Panc1 (cell line): ENCODE measurements around the gene TTLL7. TPM values are rescaled to one million over a fixed set of nuclear protein-coding genes. Genes with fewer than 3 reads are reported as not detected.
A peak's percentile ranks its signal among the peaks of the same experiment; 100 is the strongest.

Experiments used
- ATAC-seq: fragments of 200-7000 bp; cut with Tn5 transposase; 2 replicates; pipeline ENCODE4 v1.9.1; 2020; ENCODE audit warnings: mild to moderate bottlenecking, moderate library complexity
- BruUV-seq: library from RNA; stranded (reverse); fragments of 400-500 nt; replicated peaks from 2 replicates; lab custom pipeline; 2021; lab: Mats Ljungman, UMichigan
- CTCF ChIA-PET: fragments of 300-600 bp; sonication (Branson Sonifier 250); formaldehyde crosslinking; loops from one replicate; lab custom pipeline; 2022; ENCODE audit warnings: antibody characterized with exemption; lab: Charles Lee
- POLR2A ChIA-PET: fragments of 300-600 bp; sonication (Branson Sonifier 250); formaldehyde crosslinking; loops from one replicate; lab custom pipeline; 2022; ENCODE audit warnings: antibody characterized with exemption; lab: Charles Lee
- DNase-seq: peaks from one replicate; pipeline ENCODE4 v3.0.0-alpha.2; 2010; ENCODE audit warnings: low read depth, low spot score
- H3K27ac ChIP-seq: 2 replicates; pipeline ENCODE4 v1.5.1; 2011; ENCODE audit warnings: mild to moderate bottlenecking, low read length, inconsistent platforms
- H3K27me3 ChIP-seq: fragments of 200-500 bp; sonication (Bioruptor generic); 2 replicates; pipeline ENCODE4 v1.6.0; 2014; ENCODE audit warnings: low read length, inconsistent platforms; ENCODE audit not compliant: control insufficient read depth, insufficient read depth
- H3K36me3 ChIP-seq: fragments of 200-500 bp; sonication (Bioruptor generic); 2 replicates; pipeline ENCODE4 v1.5.1; 2014; ENCODE audit warnings: inconsistent platforms, mild to moderate bottlenecking, low read length, moderate library complexity; ENCODE audit not compliant: control insufficient read depth, insufficient read depth
- H3K4me1 ChIP-seq: 2 replicates; pipeline ENCODE4 v1.5.1; 2011; ENCODE audit warnings: inconsistent platforms, mild to moderate bottlenecking, low read length, moderate library complexity; ENCODE audit not compliant: control insufficient read depth, insufficient read depth
- H3K4me3 ChIP-seq, 2 experiments: 2 replicates each; pipeline ENCODE4 v1.5.1; 2011 to 2012; ENCODE audit warnings: low read depth in 2 of 2, low read length in 2 of 2, mild to moderate bottlenecking in 2 of 2, inconsistent platforms in 1 of 2, moderate library complexity in 1 of 2
- H3K9me3 ChIP-seq: fragments of 200-500 bp; sonication (Bioruptor generic); 2 replicates; pipeline ENCODE4 v1.5.1; 2014; ENCODE audit warnings: low read depth, mild to moderate bottlenecking, inconsistent platforms, low read length, moderate library complexity; ENCODE audit not compliant: control insufficient read depth, insufficient read depth
- POLR2AphosphoS5 ChIP-seq: IDR thresholded peaks from 2 replicates; pipeline ENCODE4 v1.6.1; 2012; ENCODE audit warnings: mild to moderate bottlenecking, low read depth, low read length, moderate library complexity
- SIN3A ChIP-seq: IDR thresholded peaks from 2 replicates; pipeline ENCODE4 v1.6.1; 2012; ENCODE audit warnings: low read depth, mild to moderate bottlenecking, low read length, moderate library complexity, borderline replicate concordance; ENCODE audit not compliant: insufficient read depth
- TCF7L2 ChIP-seq: IDR thresholded peaks from 2 replicates; pipeline ENCODE4 v1.6.1; 2011; ENCODE audit warnings: mild to moderate bottlenecking, low read depth, low read length, inconsistent platforms
- in situ Hi-C: cut with HindIII; loops from 2 replicates; pipeline ENCODE4 v1.10.0; 2016; ENCODE audit warnings: low sequenced_read_pairs, low pct_unique_long_range_greater_than_20kb
- intact Hi-C: fragments of 100-400 bp; cut with micrococcal nuclease; formaldehyde crosslinking; loops from one replicate; pipeline ENCODE4 v1.10.0; 2022; ENCODE audit not compliant: unreplicated experiment
- total RNA-seq: library from RNA; stranded (reverse); gene quantifications from one replicate; pipeline ENCODE4 v1.2.1, GENCODE V29; 2021; ENCODE audit not compliant: unreplicated experiment
- TF ChIP-seq, protein P1 (sequence below): fragments of 450-650 bp; IDR thresholded peaks from 2 replicates; pipeline ENCODE4 v1.5.1; 2017; ENCODE audit warnings: mild to moderate bottlenecking
- TF ChIP-seq, protein P2 (sequence below), 2 experiments: IDR thresholded peaks; 2 replicates each; pipeline ENCODE4 v1.6.1; 2011 to 2012; ENCODE audit warnings: low read depth in 2 of 2, control low read depth in 1 of 2, low read length in 1 of 2, mild to moderate bottlenecking in 1 of 2, moderate library complexity in 1 of 2; ENCODE audit not compliant: insufficient read depth in 1 of 2

The TTLL7 gene
- total RNA-seq, 1 experiment from 2014 or later = 31.4 TPM

DNA sequence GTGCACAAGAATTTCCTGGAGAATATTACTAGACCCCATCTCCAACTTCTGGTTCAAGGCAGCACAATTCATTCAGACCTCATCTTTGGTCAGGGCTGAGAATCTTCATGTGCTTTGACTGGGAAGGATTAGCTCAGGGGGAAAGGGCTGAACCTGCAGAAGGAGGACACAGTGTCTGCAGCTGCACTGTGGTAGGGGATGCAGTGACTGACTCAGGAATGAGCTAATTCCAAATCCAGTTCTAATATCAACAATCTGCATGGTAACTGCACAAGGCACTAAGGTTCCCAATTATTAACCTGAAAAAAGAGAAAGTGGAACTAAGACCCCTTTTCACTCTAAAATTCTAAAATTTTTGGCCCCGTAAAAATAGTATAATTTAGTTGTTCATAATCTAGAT lies 31.6 kb downstream of the TTLL7 start:
- intact Hi-C loops (no loop called here), in situ Hi-C loops (no loop called here)
- Histone ChIP-seq H3K9me3 (no peaks in the 10 kb centered on the region), H3K4me1 (no peaks in the 10 kb centered on the region), H3K27me3 (no peaks in the 10 kb centered on the region), H3K27ac (no peak overlapping the region), H3K4me3 (no peak overlapping the region), H3K36me3 (no peaks in the 10 kb centered on the region)
- ATAC-seq (no peak), DNase-seq (no peak)
- CTCF ChIA-PET = no interaction called here
- POLR2A ChIA-PET = no interaction called here
- no TSS peak for BruUV-seq
- TF ChIP-seq, protein P1, sequence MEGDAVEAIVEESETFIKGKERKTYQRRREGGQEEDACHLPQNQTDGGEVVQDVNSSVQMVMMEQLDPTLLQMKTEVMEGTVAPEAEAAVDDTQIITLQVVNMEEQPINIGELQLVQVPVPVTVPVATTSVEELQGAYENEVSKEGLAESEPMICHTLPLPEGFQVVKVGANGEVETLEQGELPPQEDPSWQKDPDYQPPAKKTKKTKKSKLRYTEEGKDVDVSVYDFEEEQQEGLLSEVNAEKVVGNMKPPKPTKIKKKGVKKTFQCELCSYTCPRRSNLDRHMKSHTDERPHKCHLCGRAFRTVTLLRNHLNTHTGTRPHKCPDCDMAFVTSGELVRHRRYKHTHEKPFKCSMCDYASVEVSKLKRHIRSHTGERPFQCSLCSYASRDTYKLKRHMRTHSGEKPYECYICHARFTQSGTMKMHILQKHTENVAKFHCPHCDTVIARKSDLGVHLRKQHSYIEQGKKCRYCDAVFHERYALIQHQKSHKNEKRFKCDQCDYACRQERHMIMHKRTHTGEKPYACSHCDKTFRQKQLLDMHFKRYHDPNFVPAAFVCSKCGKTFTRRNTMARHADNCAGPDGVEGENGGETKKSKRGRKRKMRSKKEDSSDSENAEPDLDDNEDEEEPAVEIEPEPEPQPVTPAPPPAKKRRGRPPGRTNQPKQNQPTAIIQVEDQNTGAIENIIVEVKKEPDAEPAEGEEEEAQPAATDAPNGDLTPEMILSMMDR = 0 out of 2 replicates have a peak, but pooled peaks have one; percentile 5
- TF ChIP-seq POLR2AphosphoS5 (no peak), SIN3A (no peak)
- TF ChIP-seq, protein P2, sequence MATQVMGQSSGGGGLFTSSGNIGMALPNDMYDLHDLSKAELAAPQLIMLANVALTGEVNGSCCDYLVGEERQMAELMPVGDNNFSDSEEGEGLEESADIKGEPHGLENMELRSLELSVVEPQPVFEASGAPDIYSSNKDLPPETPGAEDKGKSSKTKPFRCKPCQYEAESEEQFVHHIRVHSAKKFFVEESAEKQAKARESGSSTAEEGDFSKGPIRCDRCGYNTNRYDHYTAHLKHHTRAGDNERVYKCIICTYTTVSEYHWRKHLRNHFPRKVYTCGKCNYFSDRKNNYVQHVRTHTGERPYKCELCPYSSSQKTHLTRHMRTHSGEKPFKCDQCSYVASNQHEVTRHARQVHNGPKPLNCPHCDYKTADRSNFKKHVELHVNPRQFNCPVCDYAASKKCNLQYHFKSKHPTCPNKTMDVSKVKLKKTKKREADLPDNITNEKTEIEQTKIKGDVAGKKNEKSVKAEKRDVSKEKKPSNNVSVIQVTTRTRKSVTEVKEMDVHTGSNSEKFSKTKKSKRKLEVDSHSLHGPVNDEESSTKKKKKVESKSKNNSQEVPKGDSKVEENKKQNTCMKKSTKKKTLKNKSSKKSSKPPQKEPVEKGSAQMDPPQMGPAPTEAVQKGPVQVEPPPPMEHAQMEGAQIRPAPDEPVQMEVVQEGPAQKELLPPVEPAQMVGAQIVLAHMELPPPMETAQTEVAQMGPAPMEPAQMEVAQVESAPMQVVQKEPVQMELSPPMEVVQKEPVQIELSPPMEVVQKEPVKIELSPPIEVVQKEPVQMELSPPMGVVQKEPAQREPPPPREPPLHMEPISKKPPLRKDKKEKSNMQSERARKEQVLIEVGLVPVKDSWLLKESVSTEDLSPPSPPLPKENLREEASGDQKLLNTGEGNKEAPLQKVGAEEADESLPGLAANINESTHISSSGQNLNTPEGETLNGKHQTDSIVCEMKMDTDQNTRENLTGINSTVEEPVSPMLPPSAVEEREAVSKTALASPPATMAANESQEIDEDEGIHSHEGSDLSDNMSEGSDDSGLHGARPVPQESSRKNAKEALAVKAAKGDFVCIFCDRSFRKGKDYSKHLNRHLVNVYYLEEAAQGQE (IDR thresholded peaks at IDR 0.05; ENCODE audit: insufficient read depth in 1 of 2, low read depth in 2 of 2, low read length in 1 of 2) = no peak

DNA sequence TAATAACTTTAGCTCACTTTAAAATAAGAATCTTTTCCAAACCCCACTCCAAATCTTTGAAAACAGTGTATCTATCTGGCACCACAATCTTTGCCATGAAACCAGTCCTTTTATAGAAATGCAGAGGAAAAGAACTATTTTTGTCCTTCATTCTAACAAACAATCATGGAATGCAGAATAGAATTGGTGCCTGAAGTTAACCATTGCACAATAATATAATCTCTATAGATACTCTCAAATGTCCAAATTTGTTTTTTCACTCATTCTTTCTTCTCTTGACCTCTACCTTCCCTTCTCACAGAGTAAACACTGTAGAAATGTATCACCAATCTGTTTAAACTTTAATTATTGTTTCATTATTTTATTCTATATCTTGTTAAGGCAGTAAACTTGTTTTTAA lies 34.8 kb downstream of the TTLL7 start:
- no peak for ATAC-seq
- ChIA-PET CTCF (no interaction called here), POLR2A (no interaction called here)
- no peaks in the 10 kb centered on the region for H3K27me3 ChIP-seq
- no peak overlapping the region for H3K27ac ChIP-seq
- intact Hi-C loops = no loop called here
- H3K9me3 ChIP-seq = no peaks in the 10 kb centered on the region
- no peaks in the 10 kb centered on the region for H3K4me1 ChIP-seq
- DNase-seq = no peak
- no peaks in the 10 kb centered on the region for H3K36me3 ChIP-seq
- in situ Hi-C loops = no loop called here
- no TSS peak for BruUV-seq
- TF ChIP-seq SIN3A = no peak
- no peak for TF ChIP-seq TCF7L2
- no peak for TF ChIP-seq POLR2AphosphoS5
- TF ChIP-seq, protein P1 = no peak
- TF ChIP-seq, protein P2 (IDR thresholded peaks at IDR 0.05; ENCODE audit: insufficient read depth in 1 of 2, low read depth in 2 of 2, low read length in 1 of 2) = no peak
- no peak overlapping the region for H3K4me3 ChIP-seq
